Natural killer cell treated with Interleukin-12 subunit alpha and Interleukin-12 subunit beta and Interleukin-15 and Interleukin-18, amount 100 ng/mL, for 72 hours (primary cell): Measurements from ENCODE around the gene ADNP. TPM values are rescaled to one million over a fixed set of nuclear protein-coding genes. Genes with fewer than 3 reads are reported as not detected.

Experiments
- ATAC-seq, 2 donors: fragments of 150-1000 bp; cut with Tn5 transposase in 1 of 2; sonication (Bioruptor Pico), chemical (Tn5 transposase) in 1 of 2; 2 replicates each; pipeline ENCODE4 v1.10.0; 2021
- DNase-seq: peaks from one replicate; pipeline ENCODE4 v3.0.0; 2022; ENCODE audit warnings: low spot score
- H3K27ac Mint-ChIP-seq, 2 donors: 1 replicate in 1 of 2; 2 replicates in 1 of 2; pipeline ENCODE4 v1.8.0; 2022; ENCODE audit warnings: mixed read lengths in 2 of 2, mild to moderate bottlenecking in 1 of 2, moderate library complexity in 1 of 2
- H3K27me3 Mint-ChIP-seq, 2 donors: 1 replicate in 1 of 2; 2 replicates in 1 of 2; pipeline ENCODE4 v1.8.0; 2022; ENCODE audit warnings: mixed read lengths in 2 of 2
- H3K36me3 Mint-ChIP-seq: one replicate; pipeline ENCODE4 v1.8.0; 2022; ENCODE audit warnings: mixed read lengths
- H3K4me1 Mint-ChIP-seq, 2 donors: 1 replicate in 1 of 2; 2 replicates in 1 of 2; pipeline ENCODE4 v1.8.0; 2022; ENCODE audit warnings: low read depth in 2 of 2, mixed read lengths in 2 of 2, mild to moderate bottlenecking in 1 of 2
- H3K4me3 Mint-ChIP-seq: one replicate; pipeline ENCODE4 v1.8.0; 2022; ENCODE audit warnings: mixed read lengths
- H3K9me3 Mint-ChIP-seq: 2 replicates; pipeline ENCODE4 v1.8.0; 2022; ENCODE audit warnings: mixed read lengths
- total RNA-seq, 2 donors: library from RNA; stranded (reverse); gene quantifications; one replicate each; pipeline ENCODE4 v1.2.3, GENCODE V29; 2022

ADNP gene
- total RNA-seq, 2 donors from 2014 or later = 55.0 to 81.8 TPM

GRCh38 chr20:50867805-50868204 is 63.4 kb downstream of the ADNP start:
- ATAC-seq (no peak), DNase-seq (no peak)
- H3K4me3 Mint-ChIP-seq = no peak overlapping the region
- no peaks in the 10 kb centered on the region for H3K36me3 Mint-ChIP-seq
- H3K4me1 Mint-ChIP-seq = no peaks in the 10 kb centered on the region
- no peak overlapping the region for H3K27ac Mint-ChIP-seq
- H3K9me3 Mint-ChIP-seq = no peaks in the 10 kb centered on the region
- no peaks in the 10 kb centered on the region for H3K27me3 Mint-ChIP-seq

DNA sequence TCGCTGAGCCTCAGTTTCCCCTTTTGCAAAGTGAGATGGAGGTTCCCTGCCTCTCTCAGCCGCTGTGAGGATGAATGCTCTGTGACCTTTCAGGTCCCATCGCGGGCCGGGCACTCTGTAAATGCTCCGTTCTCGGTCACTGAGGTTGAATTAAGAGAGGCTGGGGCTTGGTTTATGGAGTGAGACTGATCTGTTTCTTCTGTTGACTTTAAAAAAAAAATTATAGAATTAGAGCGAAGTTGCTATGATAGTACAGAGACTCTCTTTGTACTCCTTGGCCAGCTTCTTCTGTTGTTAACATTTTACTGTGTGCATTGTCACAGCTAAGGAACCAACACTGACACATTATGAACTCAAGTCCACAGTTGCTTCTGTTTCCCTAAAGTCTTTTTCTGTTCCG is 64.4 kb downstream of the ADNP start:
- Mint-ChIP-seq H3K27ac (no peak overlapping the region), H3K36me3 (no peaks in the 10 kb centered on the region), H3K4me1 (no peaks in the 10 kb centered on the region), H3K4me3 (no peak overlapping the region), H3K9me3 (no peaks in the 10 kb centered on the region), H3K27me3 (no peaks in the 10 kb centered on the region)
- DNase-seq = no peak
- no peak for ATAC-seq

DNA sequence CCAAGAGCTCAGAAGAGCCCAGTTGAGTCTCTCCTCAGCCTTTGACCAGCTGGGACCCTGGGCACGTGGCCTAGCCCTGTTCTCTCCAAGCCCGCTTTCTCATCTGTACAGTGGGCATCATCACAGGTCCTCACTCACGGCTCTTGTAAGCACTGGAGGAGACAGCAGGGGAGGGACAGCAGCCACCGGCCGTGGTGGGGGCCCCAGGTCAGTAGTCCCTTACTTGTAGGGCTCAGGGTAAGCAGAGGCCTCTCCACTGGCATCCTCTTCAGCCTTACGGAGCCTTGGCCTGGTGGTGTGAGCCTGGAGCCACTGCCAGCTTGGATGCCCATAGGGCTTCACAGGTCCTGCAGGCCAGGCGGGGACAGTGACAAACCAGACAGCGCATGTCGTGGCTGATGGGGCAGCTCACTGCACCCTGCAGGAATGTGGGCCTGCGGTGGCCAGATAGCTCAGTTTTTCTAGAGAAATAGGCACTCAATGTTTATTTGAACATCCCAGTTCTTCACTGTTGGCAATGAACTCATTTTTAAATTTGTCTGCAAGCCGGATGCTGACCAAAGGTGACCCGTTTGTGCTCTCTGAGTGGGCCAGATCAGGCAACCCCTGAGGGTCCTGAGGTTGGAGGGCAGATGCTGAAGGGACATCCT is 65.1 kb downstream of the ADNP start:
- DNase-seq (no peak), ATAC-seq (no peak)
- Mint-ChIP-seq H3K36me3 (no peaks in the 10 kb centered on the region), H3K9me3 (no peaks in the 10 kb centered on the region), H3K4me1 (no peaks in the 10 kb centered on the region), H3K27me3 (no peaks in the 10 kb centered on the region), H3K4me3 (no peak overlapping the region), H3K27ac (no peak overlapping the region)

DNA sequence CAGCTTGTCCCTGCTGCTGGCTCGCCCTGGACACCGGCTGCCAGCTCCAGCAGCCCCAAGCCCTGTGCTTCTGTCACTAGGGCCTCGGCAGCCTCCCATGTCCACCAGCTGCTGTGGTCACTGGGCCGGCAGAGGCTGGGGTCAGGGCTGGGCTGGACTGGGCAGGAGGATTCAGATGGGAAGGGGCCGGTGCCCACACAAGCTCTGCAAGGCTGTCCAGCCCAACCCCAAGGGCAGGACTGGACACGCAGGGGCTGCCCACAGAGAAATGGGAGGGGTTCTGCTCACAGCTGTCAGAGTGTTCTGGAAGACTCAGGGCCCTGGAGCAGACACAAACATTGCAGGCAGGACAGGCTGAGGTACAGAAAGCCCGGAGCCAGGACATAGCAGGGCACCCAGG is 65.6 kb downstream of the ADNP start:
- DNase-seq (no peak), ATAC-seq (no peak)
- Mint-ChIP-seq H3K36me3 (no peaks in the 10 kb centered on the region), H3K27ac (no peak overlapping the region), H3K9me3 (no peaks in the 10 kb centered on the region), H3K27me3 (no peaks in the 10 kb centered on the region), H3K4me3 (no peak overlapping the region), H3K4me1 (no peaks in the 10 kb centered on the region)

DNA sequence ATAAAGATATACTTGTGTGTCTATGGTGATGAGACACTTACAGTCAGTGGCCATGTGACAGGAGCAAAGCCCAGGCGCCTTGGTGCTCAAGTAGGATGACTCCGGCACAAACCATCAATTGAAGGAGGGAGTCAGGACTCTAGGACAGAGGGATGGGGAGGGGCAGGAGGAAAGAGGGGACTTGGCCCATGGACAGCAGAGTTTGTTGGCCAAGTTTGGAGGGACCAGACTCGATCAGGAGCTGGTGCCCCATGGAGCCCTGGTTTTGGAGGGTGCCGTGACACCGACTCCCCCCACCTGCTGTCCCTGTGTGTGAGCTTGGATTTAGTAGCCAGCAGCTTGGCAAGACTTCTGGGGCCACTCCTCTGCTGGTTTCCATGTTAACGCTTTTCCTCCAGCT is 66.1 kb downstream of the ADNP start:
- Mint-ChIP-seq H3K36me3 (no peaks in the 10 kb centered on the region), H3K4me1 (no peaks in the 10 kb centered on the region), H3K9me3 (no peaks in the 10 kb centered on the region), H3K27me3 (no peaks in the 10 kb centered on the region), H3K27ac (no peak overlapping the region), H3K4me3 (no peak overlapping the region)
- ATAC-seq (no peak), DNase-seq (no peak)

DNA sequence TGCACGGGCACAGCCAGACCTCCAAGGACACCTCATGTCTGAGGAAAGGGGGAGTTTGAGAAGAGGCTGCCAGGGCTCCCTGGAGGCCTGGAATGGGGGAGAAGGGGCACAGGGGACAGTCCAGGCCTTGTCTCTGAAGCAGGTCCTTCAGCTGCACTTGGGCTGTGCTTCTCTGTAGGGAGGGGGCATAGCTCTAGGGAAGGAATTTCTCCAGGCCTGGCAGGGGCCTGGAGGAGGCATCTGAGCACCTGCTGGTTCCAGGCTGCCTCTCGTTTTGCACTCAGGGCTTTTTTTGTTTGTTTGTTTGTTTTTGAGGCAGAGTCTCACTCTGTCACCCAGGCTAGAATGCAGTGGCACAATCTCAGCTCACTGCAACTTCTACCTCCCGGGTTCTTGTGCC is 68.7 kb downstream of the ADNP start:
- no peaks in the 10 kb centered on the region for H3K9me3 Mint-ChIP-seq
- H3K27ac Mint-ChIP-seq = no peak overlapping the region
- no peaks in the 10 kb centered on the region for H3K4me1 Mint-ChIP-seq
- H3K4me3 Mint-ChIP-seq = no peak overlapping the region
- H3K36me3 Mint-ChIP-seq = no peaks in the 10 kb centered on the region
- no peaks in the 10 kb centered on the region for H3K27me3 Mint-ChIP-seq
- no peak for ATAC-seq
- DNase-seq = no peak

GRCh38 chr20:50861012-50861411 is 70.2 kb downstream of the ADNP start:
- Mint-ChIP-seq H3K4me1 (no peaks in the 10 kb centered on the region), H3K36me3 (no peaks in the 10 kb centered on the region), H3K27ac (no peak overlapping the region), H3K4me3 (no peak overlapping the region), H3K9me3 (no peaks in the 10 kb centered on the region), H3K27me3 (no peaks in the 10 kb centered on the region)
- DNase-seq (no peak), ATAC-seq (no peak)

- peaks cover 0 to 4% of the 10 kb centered on the region in 2 donors for H3K4me1 Mint-ChIP-seq
- ATAC-seq (no peak), DNase-seq (no peak)
- H3K27me3 Mint-ChIP-seq = no peaks in the 10 kb centered on the region
- no peaks in the 10 kb centered on the region for H3K36me3 Mint-ChIP-seq
- no peaks in the 10 kb centered on the region for H3K9me3 Mint-ChIP-seq
- H3K4me3 Mint-ChIP-seq = no peak overlapping the region
- H3K27ac Mint-ChIP-seq = no peak overlapping the region
Measured at GRCh38 chr20:50859161-50859560, 72.1 kb downstream of the ADNP start.

DNA sequence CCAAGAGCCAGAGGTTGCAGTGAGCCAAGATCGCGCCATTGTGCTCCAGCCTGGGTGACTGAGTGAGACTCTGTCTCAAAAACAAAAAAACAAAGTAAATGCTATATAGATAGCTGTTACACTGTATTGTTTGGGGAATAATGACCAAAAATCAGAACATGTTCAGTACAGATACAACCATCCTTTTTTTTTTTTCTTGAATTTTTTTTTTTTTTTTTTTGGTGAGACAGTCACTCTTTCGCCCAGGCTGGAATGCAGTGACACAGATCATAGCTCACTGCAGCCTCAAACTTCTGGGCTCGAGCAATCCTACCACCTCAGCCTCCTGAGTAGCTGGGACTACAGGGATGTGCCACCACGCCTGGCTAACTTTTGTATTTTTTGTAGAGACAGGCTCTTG is 72.7 kb downstream of the ADNP start:
- DNase-seq (no peak), ATAC-seq (no peak)
- no peaks in the 10 kb centered on the region for H3K9me3 Mint-ChIP-seq
- no peak overlapping the region for H3K4me3 Mint-ChIP-seq
- H3K36me3 Mint-ChIP-seq = no peaks in the 10 kb centered on the region
- no peaks in the 10 kb centered on the region for H3K27me3 Mint-ChIP-seq
- H3K4me1 Mint-ChIP-seq = peaks cover 0 to 4% of the 10 kb centered on the region in 2 donors
- H3K27ac Mint-ChIP-seq = no peak overlapping the region

DNA sequence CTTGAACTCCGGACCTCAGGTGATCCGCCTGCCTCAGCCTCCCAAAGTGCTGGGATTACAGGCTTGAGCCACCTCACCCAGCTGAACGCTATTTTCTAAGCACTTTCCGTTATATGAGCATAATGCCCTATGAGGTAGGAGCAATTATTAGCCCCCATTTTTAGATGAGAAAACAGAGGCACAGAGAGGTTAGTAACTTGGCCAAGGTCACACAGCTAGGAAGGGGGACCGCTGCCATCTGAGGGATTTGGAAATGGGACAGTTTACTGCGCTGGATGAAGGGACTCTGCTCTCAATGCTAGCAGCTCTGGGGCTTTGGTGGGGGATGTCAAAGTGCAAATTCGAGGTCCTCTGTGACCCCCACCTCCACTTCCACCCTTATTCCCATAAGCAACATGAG is 73.9 kb downstream of the ADNP start:
- peaks cover 0 to 4% of the 10 kb centered on the region in 2 donors for H3K4me1 Mint-ChIP-seq
- H3K27ac Mint-ChIP-seq = no peak overlapping the region
- DNase-seq = no peak
- H3K9me3 Mint-ChIP-seq = no peaks in the 10 kb centered on the region
- no peaks in the 10 kb centered on the region for H3K36me3 Mint-ChIP-seq
- ATAC-seq = no peak
- H3K4me3 Mint-ChIP-seq = no peak overlapping the region
- no peaks in the 10 kb centered on the region for H3K27me3 Mint-ChIP-seq

DNA sequence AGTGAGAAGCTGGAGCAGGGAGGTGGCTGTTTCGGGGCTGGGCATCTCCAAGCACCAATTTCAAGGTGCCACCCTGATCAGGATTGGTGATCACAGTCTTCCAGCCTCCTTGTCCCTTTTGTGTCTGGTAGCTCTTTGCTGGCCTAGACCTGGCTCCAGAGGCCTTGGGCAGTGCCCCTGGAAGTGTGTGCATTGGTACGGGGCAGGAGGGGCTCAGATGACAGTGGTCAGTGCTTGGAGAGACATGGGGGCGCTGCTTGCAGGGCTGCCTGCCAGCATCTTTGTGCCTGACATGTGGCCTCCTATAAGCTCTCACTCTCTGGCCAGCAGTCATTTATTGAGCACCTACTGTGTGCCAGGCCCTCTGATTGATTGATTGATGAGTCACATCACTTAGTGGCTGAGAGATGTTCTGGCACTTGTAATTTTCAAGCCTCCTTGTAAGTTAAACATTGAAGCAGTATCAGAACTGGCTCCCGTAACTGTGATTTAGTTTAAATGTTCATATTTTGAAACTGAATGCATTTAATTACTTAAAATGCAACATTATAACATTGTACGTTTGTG is 74.7 kb downstream of the ADNP start:
- no peak for ATAC-seq
- Mint-ChIP-seq H3K27ac (no peak overlapping the region), H3K4me1 (peaks cover 0 to 6% of the 10 kb centered on the region in 2 donors), H3K27me3 (no peaks in the 10 kb centered on the region), H3K4me3 (no peak overlapping the region), H3K9me3 (no peaks in the 10 kb centered on the region), H3K36me3 (no peaks in the 10 kb centered on the region)
- no peak for DNase-seq

GRCh38 chr20:50855498-50856474 is 75.5 kb downstream of the ADNP start:
- DNase-seq (no peak), ATAC-seq (peak in 1 of 2 donors; percentile 35)
- Mint-ChIP-seq H3K36me3 (no peaks in the 10 kb centered on the region), H3K9me3 (no peaks in the 10 kb centered on the region), H3K27me3 (no peaks in the 10 kb centered on the region), H3K4me1 (peaks cover 0 to 6% of the 10 kb centered on the region in 2 donors), H3K4me3 (no peak overlapping the region), H3K27ac (no peak overlapping the region)

DNA sequence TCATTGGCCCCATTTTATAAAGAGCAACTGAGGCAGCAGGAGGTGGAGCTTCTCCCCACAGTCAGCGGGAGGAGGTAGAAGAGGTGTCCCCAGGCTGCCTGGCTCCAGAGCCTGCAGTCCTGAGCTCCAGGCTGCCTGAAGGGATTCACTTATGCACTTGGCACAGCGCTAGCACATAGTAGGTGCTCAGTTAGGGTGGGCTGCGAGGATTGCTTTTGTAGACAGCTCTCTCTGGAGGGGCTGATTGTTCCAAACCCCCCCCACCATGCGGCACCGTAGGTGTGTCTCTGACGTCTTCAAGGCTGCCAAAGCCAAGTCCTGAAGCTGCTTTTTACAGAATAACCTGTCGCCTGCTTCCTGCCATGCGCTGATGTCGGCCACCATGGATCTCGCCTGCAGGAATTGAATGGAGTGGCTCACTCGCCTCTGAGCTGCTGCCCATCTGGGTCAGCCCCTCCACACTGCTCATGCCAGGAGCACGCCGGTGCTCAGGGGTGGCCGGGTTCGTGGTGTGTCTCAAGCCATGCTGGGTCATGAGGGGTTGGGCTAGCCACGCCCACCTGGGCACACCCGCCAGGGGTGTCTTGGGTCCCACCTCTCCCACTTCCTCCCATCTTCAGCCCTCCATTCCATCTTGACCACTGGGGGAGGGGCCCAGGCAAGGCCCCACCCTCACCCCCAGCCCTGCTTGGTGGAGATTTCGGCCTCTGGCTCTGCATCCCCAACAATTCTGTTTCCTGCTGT is 76.6 kb downstream of the ADNP start:
- no peaks in the 10 kb centered on the region for H3K27me3 Mint-ChIP-seq
- ATAC-seq (peak in 1 of 2 donors; percentile 54), DNase-seq (no peak)
- H3K27ac Mint-ChIP-seq = no peak overlapping the region
- no peaks in the 10 kb centered on the region for H3K9me3 Mint-ChIP-seq
- H3K4me1 Mint-ChIP-seq = peaks cover 0 to 6% of the 10 kb centered on the region in 2 donors
- no peaks in the 10 kb centered on the region for H3K36me3 Mint-ChIP-seq
- H3K4me3 Mint-ChIP-seq = no peak overlapping the region
